Thyroid gland (tissue), 4 donors: Measurements from ENCODE around the gene ZNF260.

Experiments
- POLR2A ChIP-seq, 2 donors: fragments of 450-650 bp; IDR thresholded peaks; one replicate each; pipeline ENCODE4 v1.6.1; 2017; ENCODE audit warnings: antibody characterized with exemption in 2 of 2, mild to moderate bottlenecking in 2 of 2, moderate library complexity in 1 of 2
- TF ChIP-seq, protein P1 (sequence below), 6 experiments: fragments of 200-600 bp in 3 of 6; fragments of 450-650 bp in 3 of 6; sonication (generic) in 3 of 6; IDR thresholded peaks; one replicate each; pipeline ENCODE4 v1.5.1; 2016 to 2019; ENCODE audit warnings: antibody characterized with exemption in 6 of 6, mild to moderate bottlenecking in 2 of 6, inconsistent platforms in 1 of 6, moderate library complexity in 1 of 6

GRCh38 chr19:36577271-36577996 lies 49.4 kb upstream of the ZNF260 start:
- TF ChIP-seq, protein P1, sequence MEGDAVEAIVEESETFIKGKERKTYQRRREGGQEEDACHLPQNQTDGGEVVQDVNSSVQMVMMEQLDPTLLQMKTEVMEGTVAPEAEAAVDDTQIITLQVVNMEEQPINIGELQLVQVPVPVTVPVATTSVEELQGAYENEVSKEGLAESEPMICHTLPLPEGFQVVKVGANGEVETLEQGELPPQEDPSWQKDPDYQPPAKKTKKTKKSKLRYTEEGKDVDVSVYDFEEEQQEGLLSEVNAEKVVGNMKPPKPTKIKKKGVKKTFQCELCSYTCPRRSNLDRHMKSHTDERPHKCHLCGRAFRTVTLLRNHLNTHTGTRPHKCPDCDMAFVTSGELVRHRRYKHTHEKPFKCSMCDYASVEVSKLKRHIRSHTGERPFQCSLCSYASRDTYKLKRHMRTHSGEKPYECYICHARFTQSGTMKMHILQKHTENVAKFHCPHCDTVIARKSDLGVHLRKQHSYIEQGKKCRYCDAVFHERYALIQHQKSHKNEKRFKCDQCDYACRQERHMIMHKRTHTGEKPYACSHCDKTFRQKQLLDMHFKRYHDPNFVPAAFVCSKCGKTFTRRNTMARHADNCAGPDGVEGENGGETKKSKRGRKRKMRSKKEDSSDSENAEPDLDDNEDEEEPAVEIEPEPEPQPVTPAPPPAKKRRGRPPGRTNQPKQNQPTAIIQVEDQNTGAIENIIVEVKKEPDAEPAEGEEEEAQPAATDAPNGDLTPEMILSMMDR (IDR thresholded peaks at IDR 0.05) = no peak
- TF ChIP-seq POLR2A (IDR thresholded peaks at IDR 0.05) = no peak
